ENCODE results near the gene IARS1.

- TF ChIP-seq, protein P1, sequence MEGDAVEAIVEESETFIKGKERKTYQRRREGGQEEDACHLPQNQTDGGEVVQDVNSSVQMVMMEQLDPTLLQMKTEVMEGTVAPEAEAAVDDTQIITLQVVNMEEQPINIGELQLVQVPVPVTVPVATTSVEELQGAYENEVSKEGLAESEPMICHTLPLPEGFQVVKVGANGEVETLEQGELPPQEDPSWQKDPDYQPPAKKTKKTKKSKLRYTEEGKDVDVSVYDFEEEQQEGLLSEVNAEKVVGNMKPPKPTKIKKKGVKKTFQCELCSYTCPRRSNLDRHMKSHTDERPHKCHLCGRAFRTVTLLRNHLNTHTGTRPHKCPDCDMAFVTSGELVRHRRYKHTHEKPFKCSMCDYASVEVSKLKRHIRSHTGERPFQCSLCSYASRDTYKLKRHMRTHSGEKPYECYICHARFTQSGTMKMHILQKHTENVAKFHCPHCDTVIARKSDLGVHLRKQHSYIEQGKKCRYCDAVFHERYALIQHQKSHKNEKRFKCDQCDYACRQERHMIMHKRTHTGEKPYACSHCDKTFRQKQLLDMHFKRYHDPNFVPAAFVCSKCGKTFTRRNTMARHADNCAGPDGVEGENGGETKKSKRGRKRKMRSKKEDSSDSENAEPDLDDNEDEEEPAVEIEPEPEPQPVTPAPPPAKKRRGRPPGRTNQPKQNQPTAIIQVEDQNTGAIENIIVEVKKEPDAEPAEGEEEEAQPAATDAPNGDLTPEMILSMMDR (IDR thresholded peaks at IDR 0.05; ENCODE audit: extremely low read depth in 1 of 2, insufficient read depth in 1 of 2, low read depth in 1 of 2, low read length in 2 of 2), result no peak
- TF ChIP-seq, protein P2, sequence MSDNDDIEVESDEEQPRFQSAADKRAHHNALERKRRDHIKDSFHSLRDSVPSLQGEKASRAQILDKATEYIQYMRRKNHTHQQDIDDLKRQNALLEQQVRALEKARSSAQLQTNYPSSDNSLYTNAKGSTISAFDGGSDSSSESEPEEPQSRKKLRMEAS (IDR thresholded peaks at IDR 0.05; ENCODE audit: insufficient read depth, insufficient read length), result no peak
- TF ChIP-seq POLR2A (IDR thresholded peaks at IDR 0.05; ENCODE audit: low read depth, low read length) (no peak), POLR2AphosphoS5 (IDR thresholded peaks at IDR 0.05; ENCODE audit: insufficient read depth, low read depth, low read length) (no peak)
Measured at GRCh38 chr9:92327283-92327850, 33.9 kb upstream of the IARS1 start.
